HepG2 (cell line): ENCODE results near the gene NPBWR2. TPM values are rescaled to one million over a fixed set of nuclear protein-coding genes. Genes with fewer than 3 reads are reported as not detected.

ENCODE experiments used
- ATF3 ChIP-seq: sonication (generic); formaldehyde crosslinking; IDR thresholded peaks from 2 replicates; pipeline ENCODE4 v1.4.0; 2020; ENCODE audit warnings: missing genetic modification reagents
- CAMTA2 ChIP-seq: sonication (generic); formaldehyde crosslinking; IDR thresholded peaks from 2 replicates; pipeline ENCODE4 v1.4.0; 2020; ENCODE audit warnings: mild to moderate bottlenecking, missing genetic modification reagents, borderline replicate concordance
- CENPBD1 ChIP-seq: sonication (generic); formaldehyde crosslinking; IDR thresholded peaks from 2 replicates; pipeline ENCODE4 v1.8.0; 2022; ENCODE audit warnings: missing genetic modification reagents, low read depth, mild to moderate bottlenecking, borderline replicate concordance
- ETV6 ChIP-seq: sonication (generic); formaldehyde crosslinking; conservative IDR thresholded peaks from 2 replicates; pipeline ENCODE4 v1.4.0; 2020; ENCODE audit warnings: missing genetic modification reagents
- GPBP1L1 ChIP-seq: sonication (generic); formaldehyde crosslinking; IDR thresholded peaks from 2 replicates; pipeline ENCODE4 v1.5.0; 2020; ENCODE audit warnings: mild to moderate bottlenecking, missing genetic modification reagents
- LBX2 ChIP-seq: sonication (generic); formaldehyde crosslinking; IDR thresholded peaks from 2 replicates; pipeline ENCODE4 v1.5.0; 2020; ENCODE audit warnings: missing genetic modification reagents, mild to moderate bottlenecking, borderline replicate concordance
- MXD3 ChIP-seq: IDR thresholded peaks from 2 replicates; pipeline ENCODE4 v1.6.1; 2016; ENCODE audit warnings: mild to moderate bottlenecking, missing biosample characterization, missing genetic modification reagents
- NCOA1 ChIP-seq: sonication (generic); formaldehyde crosslinking; IDR thresholded peaks from 2 replicates; pipeline ENCODE4 v1.9.0; 2021; ENCODE audit warnings: missing genetic modification reagents
- NFATC3 ChIP-seq: sonication (generic); formaldehyde crosslinking; IDR thresholded peaks from 2 replicates; pipeline ENCODE4 v1.5.1; 2020; ENCODE audit warnings: mild to moderate bottlenecking, missing genetic modification reagents
- PRDM15 ChIP-seq: sonication (generic); formaldehyde crosslinking; IDR thresholded peaks from 2 replicates; pipeline ENCODE4 v1.4.0; 2020; ENCODE audit warnings: missing genetic modification reagents
- TERF1 ChIP-seq: sonication (generic); formaldehyde crosslinking; IDR thresholded peaks from 2 replicates; pipeline ENCODE4 v1.8.0; 2022; ENCODE audit warnings: mild to moderate bottlenecking, missing genetic modification reagents, moderate library complexity
- THRA ChIP-seq: sonication (generic); formaldehyde crosslinking; IDR thresholded peaks from 2 replicates; pipeline ENCODE4 v1.4.0; 2020; ENCODE audit warnings: missing genetic modification reagents, borderline replicate concordance
- ZNF225 ChIP-seq: sonication (generic); formaldehyde crosslinking; IDR thresholded peaks from 2 replicates; pipeline ENCODE4 v1.4.0; 2020; ENCODE audit warnings: mild to moderate bottlenecking, missing genetic modification reagents
- ZNF713 ChIP-seq: sonication (generic); formaldehyde crosslinking; IDR thresholded peaks from 2 replicates; pipeline ENCODE4 v1.4.0; 2020; ENCODE audit warnings: mild to moderate bottlenecking, missing genetic modification reagents
- polyA plus RNA-seq, 8 experiments: library from polyadenylated mRNA; depleted of rRNA in 3 of 8; stranded (reverse) in 7 of 8; unstranded in 1 of 8; fragments of >200 nt; fragmentation: Illumina TruSeq in 4 of 8; extraction: Trizol in 4 of 8; gene quantifications; 2 replicates each; pipeline versions ENCODE4 v1.2.1 to v1.2.3, GENCODE V29; 2011 to 2016; ENCODE audit warnings: low read depth in 4 of 8, missing spikeins in 1 of 8, mixed read lengths in 1 of 8; ENCODE audit not compliant: insufficient read depth in 1 of 8
- total RNA-seq, 5 experiments: library from RNA; depleted of rRNA; stranded (reverse); fragments of >200 nt; fragmentation: Illumina TruSeq; extraction: Trizol; gene quantifications; 2 replicates each; pipeline ENCODE4 v1.2.3, GENCODE V29; 2016; ENCODE audit warnings: low read depth in 1 of 5

NPBWR2 gene
- total and polyA plus RNA-seq, 2 of the 13 experiments (the other 11 are each of a cell fraction or from before 2014, with no cell fraction given), result not detected

- TF ChIP-seq CAMTA2 (CRISPR knock-in tag) (peak; percentile 98), GPBP1L1 (CRISPR knock-in tag) (no peak), ETV6 (CRISPR knock-in tag) (peak; percentile 67; the same call in 1 of the 2 replicates), NFATC3 (CRISPR knock-in tag) (peak; percentile 98), NCOA1 (CRISPR knock-in tag) (peak; percentile 85), LBX2 (CRISPR knock-in tag) (peak; percentile 63), THRA (CRISPR knock-in tag) (peak; percentile 80), MXD3 (peak; percentile 92; the same call in 1 of the 2 replicates), ZNF713 (CRISPR knock-in tag) (peak; percentile 100), CENPBD1 (CRISPR knock-in tag) (no peak; the same call in 1 of the 2 replicates), ZNF225 (CRISPR knock-in tag) (no peak; the same call in 1 of the 2 replicates), ATF3 (CRISPR knock-in tag) (peak; percentile 26; the same call in 1 of the 2 replicates), PRDM15 (peak; percentile 62; the same call in 1 of the 2 replicates), TERF1 (CRISPR knock-in tag) (peak; percentile 92)
Observed at GRCh38 chr20:64062596-64063388, 44.6 kb downstream of the NPBWR2 start, which contains the start of gene TCEA2 (continued).
